H9 (cell line): ENCODE data around the gene CADPS2. TPM values are rescaled to one million over a fixed set of nuclear protein-coding genes. Genes with fewer than 3 reads are reported as not detected.

ENCODE experiments used
- DNase-seq: peaks from one replicate; pipeline ENCODE4 v3.0.0-alpha.2; 2017
- H2AFZ ChIP-seq: one replicate; pipeline ENCODE4 v1.6.1; 2013; ENCODE audit warnings: mild to moderate bottlenecking, low read length, control low read depth, moderate library complexity
- H2AK5ac ChIP-seq: 2 replicates; pipeline ENCODE4 v1.6.1; 2013; ENCODE audit warnings: low read length, control low read depth, mixed read lengths; ENCODE audit not compliant: insufficient read length
- H2BK120ac ChIP-seq: one replicate; pipeline ENCODE4 v1.6.1; 2013; ENCODE audit warnings: low read depth, mild to moderate bottlenecking, low read length, control low read depth, inconsistent platforms; ENCODE audit not compliant: poor library complexity, severe bottlenecking
- H2BK12ac ChIP-seq: 2 replicates; pipeline ENCODE4 v1.6.1; 2013; ENCODE audit warnings: low read length, control low read depth, mixed read lengths, low read depth; ENCODE audit not compliant: insufficient read length
- H2BK15ac ChIP-seq: 2 replicates; pipeline ENCODE4 v1.6.1; 2013; ENCODE audit warnings: low read depth, low read length, control low read depth
- H2BK20ac ChIP-seq: one replicate; pipeline ENCODE4 v1.6.1; 2013; ENCODE audit warnings: low read depth, mild to moderate bottlenecking, low read length, control low read depth, inconsistent platforms; ENCODE audit not compliant: poor library complexity, severe bottlenecking
- H2BK5ac ChIP-seq: 2 replicates; pipeline ENCODE4 v1.6.1; 2013; ENCODE audit warnings: low read length, control low read depth, mixed read lengths; ENCODE audit not compliant: insufficient read length
- H3K14ac ChIP-seq: 2 replicates; pipeline ENCODE4 v1.6.1; 2013; ENCODE audit warnings: low read length, control low read depth; ENCODE audit not compliant: insufficient read depth
- H3K18ac ChIP-seq: 2 replicates; pipeline ENCODE4 v1.6.1; 2013; ENCODE audit warnings: low read depth, mild to moderate bottlenecking, mixed read lengths, low read length, control low read depth; ENCODE audit not compliant: insufficient read length
- H3K23ac ChIP-seq: 2 replicates; pipeline ENCODE4 v1.6.1; 2013; ENCODE audit warnings: low read length, control low read depth, mixed read lengths, low read depth; ENCODE audit not compliant: insufficient read length
- H3K23me2 ChIP-seq: 2 replicates; pipeline ENCODE4 v1.6.1; 2013; ENCODE audit warnings: low read depth, mild to moderate bottlenecking, mixed read lengths, low read length, control low read depth; ENCODE audit not compliant: insufficient read length, poor library complexity, severe bottlenecking
- H3K27ac ChIP-seq: 2 replicates; pipeline ENCODE4 v1.5.1; 2013; ENCODE audit warnings: low read length, control low read depth, mixed read lengths, low read depth; ENCODE audit not compliant: insufficient read length
- H3K27me3 ChIP-seq: 2 replicates; pipeline ENCODE4 v1.6.1; 2013; ENCODE audit warnings: low read length, control low read depth, inconsistent platforms; ENCODE audit not compliant: insufficient read depth
- H3K4ac ChIP-seq: 2 replicates; pipeline ENCODE4 v1.6.1; 2013; ENCODE audit warnings: low read depth, mild to moderate bottlenecking, control low read depth, inconsistent platforms, low read length, moderate library complexity
- H3K4me1 ChIP-seq: 2 replicates; pipeline ENCODE4 v1.6.1; 2013; ENCODE audit warnings: low read length, control low read depth, inconsistent platforms; ENCODE audit not compliant: insufficient read depth
- H3K4me2 ChIP-seq: 2 replicates; pipeline ENCODE4 v1.6.1; 2013; ENCODE audit warnings: low read length, control low read depth, mixed read lengths; ENCODE audit not compliant: insufficient read length, insufficient read depth
- H3K56ac ChIP-seq: 2 replicates; pipeline ENCODE4 v1.6.1; 2013; ENCODE audit warnings: low read depth, mild to moderate bottlenecking, mixed read lengths, low read length, control low read depth; ENCODE audit not compliant: insufficient read length
- H3K79me1 ChIP-seq: 2 replicates; pipeline ENCODE4 v1.6.1; 2013; ENCODE audit warnings: low read depth, mild to moderate bottlenecking, moderate library complexity, low read length, control low read depth, inconsistent platforms; ENCODE audit not compliant: insufficient read depth, poor library complexity, severe bottlenecking
- H3K79me2 ChIP-seq: 2 replicates; pipeline ENCODE4 v1.6.1; 2013; ENCODE audit warnings: low read length, control low read depth, inconsistent platforms; ENCODE audit not compliant: insufficient read depth
- H3K9ac ChIP-seq: 2 replicates; pipeline ENCODE4 v1.6.1; 2013; ENCODE audit warnings: low read length, control low read depth, mixed read lengths; ENCODE audit not compliant: insufficient read length; ENCODE audit errors: extremely low read depth
- H3K9me3 ChIP-seq: one replicate; pipeline ENCODE4 v1.6.1; 2013; ENCODE audit warnings: low read depth, low read length, inconsistent platforms; ENCODE audit not compliant: control insufficient read depth
- H3T11ph ChIP-seq: one replicate; pipeline ENCODE4 v1.6.1; 2013; ENCODE audit warnings: mild to moderate bottlenecking, low read length, control low read depth, inconsistent platforms
- H4K20me1 ChIP-seq: one replicate; pipeline ENCODE4 v1.6.1; 2013; ENCODE audit not compliant: control insufficient read depth, insufficient read length, insufficient read depth
- H4K5ac ChIP-seq: 2 replicates; pipeline ENCODE4 v1.6.1; 2013; ENCODE audit warnings: low read depth, mild to moderate bottlenecking, mixed read lengths, low read length, control low read depth; ENCODE audit not compliant: insufficient read length
- H4K8ac ChIP-seq: replicated peaks from 2 replicates; pipeline ENCODE4 v1.6.1; 2013; ENCODE audit warnings: low read length, control low read depth, mixed read lengths, low read depth; ENCODE audit not compliant: insufficient read length
- H4K91ac ChIP-seq: 2 replicates; pipeline ENCODE4 v1.6.1; 2013; ENCODE audit warnings: low read depth, mild to moderate bottlenecking, moderate library complexity, mixed read lengths, low read length, control low read depth; ENCODE audit not compliant: insufficient read length
- H3K27ac Mint-ChIP-seq, 3 experiments: 2 replicates in 2 of 3; 3 replicates in 1 of 3; pipeline ENCODE4 v1.8.0; 2020 to 2021; ENCODE audit warnings: mixed read lengths in 3 of 3, mild to moderate bottlenecking in 1 of 3, moderate library complexity in 1 of 3
- H3K27me3 Mint-ChIP-seq: 2 replicates; pipeline ENCODE4 v1.8.0; 2021; ENCODE audit warnings: low read depth, mild to moderate bottlenecking, moderate library complexity, mixed read lengths
- H3K36me3 Mint-ChIP-seq, 3 experiments: 2 replicates in 2 of 3; 3 replicates in 1 of 3; pipeline ENCODE4 v1.8.0; 2020 to 2021; ENCODE audit warnings: low read depth in 3 of 3, mixed read lengths in 3 of 3; ENCODE audit not compliant: insufficient read depth in 1 of 3
- H3K4me1 Mint-ChIP-seq, 2 experiments: 2 replicates each; pipeline ENCODE4 v1.8.0; 2020; ENCODE audit warnings: mixed read lengths in 2 of 2
- H3K4me3 Mint-ChIP-seq, 2 experiments: 2 replicates in 1 of 2; 3 replicates in 1 of 2; pipeline ENCODE4 v1.8.0; 2020 to 2021; ENCODE audit warnings: mild to moderate bottlenecking in 2 of 2, mixed read lengths in 2 of 2, moderate library complexity in 1 of 2
- H3K9me3 Mint-ChIP-seq, 2 experiments: 2 replicates in 1 of 2; 3 replicates in 1 of 2; pipeline ENCODE4 v1.8.0; 2020; ENCODE audit warnings: mild to moderate bottlenecking in 2 of 2, mixed read lengths in 2 of 2, moderate library complexity in 1 of 2
- CTCF ChIP-seq: fragments of 200-600 bp; sonication (generic); conservative IDR thresholded peaks from 3 replicates; pipeline ENCODE4 v1.8.0; 2021; ENCODE audit warnings: antibody characterized with exemption, mild to moderate bottlenecking
- WGBS: extraction: QIAGEN DNeasy Blood & Tissue Kit; methylation state at CpG from one replicate; pipeline ENCODE4 v1.1.7; 2013; ENCODE audit warnings: missing lambda C conversion rate, low lambda C conversion rate, mixed read lengths; ENCODE audit not compliant: insufficient read length; ENCODE audit errors: extremely low coverage; 5-methylcytosine and 5-hydroxymethylcytosine counted together
- total RNA-seq: library from RNA; stranded (reverse); gene quantifications from 2 replicates; pipeline ENCODE4 v1.2.1, GENCODE V29; 2021

Gene CADPS2
- total RNA-seq, 1 experiment from 2014 or later: 7.1 TPM

- H3K9me3 Mint-ChIP-seq: peaks cover 0 to under 1% of the 10 kb centered on the region in 2 experiments; a peak in 1 of 5 replicates
- no peak overlapping the region for H2BK12ac ChIP-seq
- no CpG with 5 or more reads among the region's 61 CpGs for WGBS
- no peak overlapping the region for H3T11ph ChIP-seq
- H3K27me3 ChIP-seq: peaks cover 18% of the 10 kb centered on the region; the same call in 1 of the 2 replicates
- peaks cover 3 to 43% (median 10%) of the 10 kb centered on the region in 3 experiments for H3K36me3 Mint-ChIP-seq
- H2BK20ac ChIP-seq: no peak overlapping the region
- H3K23me2 ChIP-seq: peaks cover 47% of the 10 kb centered on the region
- H3K9me3 ChIP-seq: no peaks in the 10 kb centered on the region
- H2AK5ac ChIP-seq: no peak overlapping the region
- H3K27ac Mint-ChIP-seq: peak overlapping the region in 2 of 3 experiments; percentile 85 to 96; a peak in 5 of 7 replicates
- no peaks in the 10 kb centered on the region; the same call in 1 of the 2 replicates for H3K79me2 ChIP-seq
- H2AFZ ChIP-seq: no peak overlapping the region
- H3K23ac ChIP-seq: no peak overlapping the region
- peak; percentile 39; the same call in 2 of the 3 replicates for TF ChIP-seq CTCF
- peaks cover 60 to 68% of the 10 kb centered on the region in 2 experiments for H3K4me1 Mint-ChIP-seq
- peak overlapping the region; percentile 51 for H3K9ac ChIP-seq
- DNase-seq: peak; percentile 87
- no peak overlapping the region for H2BK120ac ChIP-seq
- H3K4me1 ChIP-seq: peaks cover 9% of the 10 kb centered on the region; the same call in 1 of the 2 replicates
- no peak overlapping the region for H2BK15ac ChIP-seq
- no peaks in the 10 kb centered on the region for H4K20me1 ChIP-seq
- H3K14ac ChIP-seq: no peak overlapping the region
- H2BK5ac ChIP-seq: no peak overlapping the region
- H3K4me3 Mint-ChIP-seq: peak overlapping the region; percentile 52 to 81
- H3K27ac ChIP-seq: no peak overlapping the region
- no peak overlapping the region for H3K4ac ChIP-seq
- H3K4me2 ChIP-seq: peak overlapping the region; percentile 68
- no peak overlapping the region for H3K56ac ChIP-seq
- no peak overlapping the region for H4K8ac ChIP-seq
- no peaks in the 10 kb centered on the region for H3K79me1 ChIP-seq
- H4K91ac ChIP-seq: no peak overlapping the region
- no peak overlapping the region for H4K5ac ChIP-seq
- no peak overlapping the region for H3K18ac ChIP-seq
- H3K27me3 Mint-ChIP-seq: peaks cover 98% of the 10 kb centered on the region
These were observed 575.9 kb downstream of the CADPS2 start for GRCh38 chr7:122310119-122311021.
